ENCODE results near the gene IDH3G.

Gene IDH3G

DNA sequence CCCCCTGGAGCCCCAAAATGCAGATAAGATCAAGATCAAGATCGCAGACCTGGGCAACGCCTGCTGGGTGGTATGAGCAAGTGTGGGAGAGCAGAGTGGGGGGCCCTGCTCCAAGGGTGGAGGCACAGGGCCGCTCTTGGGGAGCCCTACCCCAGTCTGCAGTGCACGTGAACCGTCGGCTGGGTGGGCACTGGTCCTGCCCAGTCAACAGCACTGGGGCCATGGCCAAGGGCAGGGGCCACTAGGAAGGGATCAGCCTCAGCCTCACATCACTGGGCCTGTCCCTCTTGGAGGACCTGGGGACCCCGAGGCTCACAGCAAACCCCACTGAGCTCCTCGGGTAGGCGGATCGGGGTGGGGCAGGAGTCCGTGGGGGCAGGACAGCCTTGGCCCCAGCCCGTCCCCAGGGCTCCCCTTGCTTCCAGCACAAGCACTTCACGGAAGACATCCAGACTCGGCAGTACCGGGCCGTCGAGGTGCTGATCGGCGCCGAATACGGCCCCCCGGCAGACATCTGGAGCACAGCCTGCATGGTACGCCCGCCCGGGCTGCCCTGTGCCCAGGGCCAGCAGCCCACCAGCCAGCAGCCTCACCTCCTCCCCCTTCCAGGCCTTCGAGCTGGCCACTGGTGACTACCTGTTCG, 9.7 kb downstream of the IDH3G start:
- no peak for DNase-seq

DNA sequence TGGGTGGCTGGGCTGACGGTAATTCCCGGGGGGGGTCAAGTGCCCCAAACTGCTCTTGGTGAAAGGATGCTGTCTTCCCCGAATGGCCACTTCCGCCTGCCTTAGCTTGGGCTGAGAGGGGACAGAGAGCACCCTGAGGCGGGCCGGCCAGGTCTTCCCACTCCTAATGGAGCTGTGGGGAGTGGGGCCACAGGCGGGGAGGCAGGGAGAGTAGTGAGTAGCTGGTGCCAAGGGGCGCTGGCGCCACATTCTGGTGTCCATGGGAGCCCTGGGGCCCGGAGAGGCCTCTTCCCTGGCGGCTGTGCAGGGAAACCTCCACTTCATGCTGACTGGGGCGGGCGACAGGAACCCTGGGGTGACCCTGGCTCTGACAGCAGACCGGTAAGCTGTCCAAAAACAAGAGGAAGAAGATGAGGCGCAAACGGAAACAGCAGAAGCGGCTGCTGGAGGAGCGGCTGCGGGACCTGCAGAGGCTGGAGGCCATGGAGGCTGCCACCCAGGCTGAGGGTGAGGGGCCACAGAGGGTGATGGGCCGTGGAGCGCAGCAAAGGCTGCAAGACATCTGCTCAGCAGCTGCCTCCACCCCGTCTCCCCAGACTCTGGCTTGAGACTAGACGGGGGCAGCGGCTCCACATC, 10.7 kb downstream of the IDH3G start:
- no peak for DNase-seq

DNA sequence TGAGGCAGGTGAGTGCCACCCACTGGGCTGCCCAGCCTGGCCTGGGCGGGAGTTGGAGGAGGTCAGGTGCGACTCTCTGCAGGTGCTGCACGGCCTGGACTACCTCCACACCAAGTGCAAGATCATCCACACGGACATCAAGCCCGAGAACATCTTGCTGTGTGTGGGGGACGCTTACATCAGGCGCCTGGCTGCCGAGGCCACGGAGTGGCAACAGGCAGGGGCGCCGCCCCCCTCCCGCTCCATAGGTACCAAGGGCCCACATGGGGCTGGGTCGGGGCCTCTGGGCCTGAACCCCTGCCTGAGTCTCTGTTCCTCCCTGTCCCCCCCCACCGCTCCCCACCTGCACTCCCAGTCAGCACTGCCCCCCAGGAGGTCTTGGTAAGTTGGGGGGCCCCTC, 11.3 kb downstream of the IDH3G start:
- no peak for DNase-seq

DNA sequence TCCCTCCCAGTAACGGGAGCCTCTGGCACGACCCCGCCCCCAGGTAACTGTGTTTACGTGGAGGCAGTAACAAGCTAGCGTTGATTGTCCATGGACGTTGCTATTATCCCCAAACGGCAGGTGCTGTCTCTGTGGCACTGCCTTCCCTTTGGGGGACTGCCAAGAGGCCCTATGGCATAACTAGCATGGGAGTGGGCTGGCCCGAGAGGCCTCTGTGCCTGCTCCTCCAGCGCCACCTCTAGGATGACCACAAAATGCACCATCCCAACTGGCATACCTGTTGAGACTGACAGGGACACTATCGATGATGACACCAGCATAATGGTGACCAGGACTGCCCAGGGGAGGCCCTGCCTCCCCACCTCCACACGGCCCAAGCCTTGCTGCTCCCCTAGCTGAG, 11.9 kb downstream of the IDH3G start:
- no peak for DNase-seq

DNA sequence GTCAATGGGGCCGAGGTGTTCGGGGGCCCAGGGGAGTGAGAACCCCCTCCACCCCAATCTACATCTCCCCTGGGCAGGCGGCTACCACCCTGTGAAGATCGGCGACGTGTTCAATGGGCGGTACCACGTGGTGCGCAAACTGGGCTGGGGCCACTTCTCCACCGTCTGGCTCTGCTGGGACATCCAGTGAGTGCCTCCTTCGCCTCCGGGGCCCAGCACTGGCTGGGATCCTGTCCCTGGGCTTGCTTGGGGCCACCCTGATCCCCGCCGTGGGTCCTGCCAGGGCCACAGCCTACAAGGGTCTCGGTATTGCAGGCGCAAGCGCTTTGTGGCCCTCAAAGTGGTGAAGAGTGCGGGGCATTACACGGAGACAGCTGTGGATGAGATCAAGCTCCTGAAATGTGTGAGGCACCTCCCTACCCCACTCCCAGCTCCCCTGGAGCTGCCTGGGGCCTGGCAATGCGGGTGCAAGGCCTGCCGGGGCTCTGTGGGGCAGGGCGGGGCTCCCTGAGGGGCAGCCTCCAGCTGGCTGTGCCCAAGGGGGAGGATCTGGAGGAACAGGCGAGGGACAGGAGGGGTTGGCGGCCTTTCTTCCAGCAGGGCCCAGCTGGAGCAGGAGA, 12.6 kb downstream of the IDH3G start:
- no peak for DNase-seq

DNA sequence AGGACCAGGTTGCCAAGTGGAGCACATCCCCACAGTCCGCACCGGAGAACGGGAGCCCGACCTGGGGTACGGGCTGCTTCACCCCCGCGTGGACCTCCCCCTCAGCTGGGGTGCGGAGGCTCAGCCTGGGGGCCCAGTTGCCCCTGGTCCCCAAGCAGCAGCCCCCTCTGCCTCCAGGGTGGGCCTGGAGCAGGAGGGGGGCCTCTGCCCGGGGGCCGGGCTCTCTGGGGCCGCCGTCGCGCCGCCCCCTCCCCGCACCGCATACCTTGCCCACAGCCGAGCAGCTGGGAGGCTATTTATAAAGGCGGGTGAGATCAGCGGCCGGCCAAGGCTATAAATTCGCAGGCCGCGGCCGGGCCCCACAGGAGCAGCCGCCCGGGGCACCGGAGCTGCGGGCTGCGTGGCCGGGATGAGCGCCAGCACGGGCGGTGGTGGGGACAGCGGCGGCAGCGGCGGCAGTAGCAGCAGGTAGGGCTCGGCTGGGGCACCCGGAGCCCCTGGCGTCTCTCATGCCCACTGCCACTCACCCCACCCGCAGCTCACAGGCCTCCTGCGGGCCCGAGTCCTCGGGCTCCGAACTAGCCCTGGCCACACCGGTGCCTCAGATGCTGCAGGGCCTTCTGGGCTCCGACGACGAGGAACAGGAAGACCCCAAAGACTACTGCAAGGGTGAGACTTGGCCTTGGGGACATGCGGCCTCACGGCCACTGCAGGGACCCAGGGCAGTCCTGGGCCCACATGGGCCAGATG, 13.3 kb downstream of the IDH3G start, which contains the start of gene SRPK3:
Gene SRPK3 (plus strand): TSS at position 364 of the 750 bp plus-strand sequence. CDS start 46 bp downstream, at position 410.
- no peak for DNase-seq

DNA sequence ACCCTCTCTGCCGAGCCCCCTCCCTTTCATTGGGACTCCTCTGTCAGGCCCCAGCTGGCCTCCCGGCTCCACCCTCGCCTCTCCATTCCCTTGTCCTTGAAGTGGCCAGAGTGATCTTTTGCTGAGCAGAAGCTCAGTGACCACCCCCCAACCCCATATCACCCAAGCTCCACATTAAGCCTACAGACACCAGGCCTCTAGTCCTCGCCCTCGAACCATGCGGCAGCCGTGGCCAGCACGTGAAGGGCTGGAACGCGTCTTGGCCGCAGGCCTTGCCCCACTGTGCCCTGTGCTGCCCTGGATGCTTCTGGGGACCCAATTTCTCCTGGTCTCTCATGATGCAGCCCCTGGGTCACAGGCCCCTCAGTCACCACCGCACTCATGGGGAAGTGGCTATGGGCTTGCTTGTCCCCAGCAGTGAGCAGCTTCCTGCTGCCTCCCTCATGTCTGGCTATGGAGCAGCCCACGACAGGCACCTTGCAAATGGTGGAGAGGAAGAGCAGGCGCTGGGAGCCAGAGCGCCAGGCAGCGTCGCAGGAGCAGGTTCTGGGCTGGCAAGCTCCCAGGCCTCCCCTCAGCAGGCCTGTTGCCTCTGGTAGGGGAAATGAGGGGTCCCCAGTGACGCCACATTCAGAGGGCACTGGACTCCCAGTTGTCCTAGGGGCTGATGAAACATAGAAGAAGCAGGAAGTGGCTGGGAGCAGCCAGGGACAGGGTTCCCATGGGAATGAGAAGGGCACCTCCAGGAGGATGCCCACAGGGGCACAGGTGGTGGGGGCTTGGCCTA, 14.1 kb downstream of the IDH3G start:
- no peak for DNase-seq

DNA sequence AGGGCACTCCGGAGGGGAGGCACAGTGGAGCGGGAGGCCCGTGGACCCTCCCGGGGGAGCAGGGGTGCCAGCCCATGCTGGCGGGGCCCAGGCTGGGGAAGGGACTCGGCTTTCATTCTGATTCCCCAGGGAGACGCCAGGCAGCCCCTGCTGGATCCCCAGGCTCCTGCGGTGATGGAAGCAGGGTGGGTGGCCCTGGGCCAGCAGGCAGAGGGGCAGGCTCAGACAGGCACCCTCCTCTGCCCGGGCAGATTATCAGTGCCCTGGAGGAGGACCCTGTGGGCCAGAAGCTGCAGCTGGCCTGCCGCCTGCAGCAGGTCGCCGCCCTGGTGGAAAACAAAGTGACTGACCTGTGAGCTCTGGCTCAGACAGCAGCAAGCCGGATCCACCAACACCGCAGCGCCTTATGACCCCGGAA, 15.5 kb downstream of the IDH3G start:
- no peak for DNase-seq

DNA sequence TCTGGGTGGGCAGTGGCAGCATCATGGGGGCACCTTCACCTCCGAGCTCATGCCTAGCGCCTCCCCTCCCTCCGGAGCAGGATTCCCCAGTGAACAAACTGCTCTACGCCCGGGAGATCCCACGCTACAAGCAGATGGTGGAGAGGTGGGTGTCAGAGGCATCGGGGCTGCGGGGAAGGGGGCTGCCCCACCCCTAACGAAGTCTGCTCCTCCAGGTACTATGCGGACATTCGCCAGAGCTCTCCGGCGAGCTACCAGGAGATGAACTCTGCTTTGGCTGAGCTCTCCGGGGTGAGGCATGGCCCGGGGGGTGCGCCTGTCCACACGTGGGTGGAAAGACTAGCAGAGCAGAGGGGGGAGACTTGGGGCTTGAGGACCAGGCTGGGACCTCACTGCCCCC, 16.0 kb downstream of the IDH3G start:
- DNase-seq, result no peak

DNA sequence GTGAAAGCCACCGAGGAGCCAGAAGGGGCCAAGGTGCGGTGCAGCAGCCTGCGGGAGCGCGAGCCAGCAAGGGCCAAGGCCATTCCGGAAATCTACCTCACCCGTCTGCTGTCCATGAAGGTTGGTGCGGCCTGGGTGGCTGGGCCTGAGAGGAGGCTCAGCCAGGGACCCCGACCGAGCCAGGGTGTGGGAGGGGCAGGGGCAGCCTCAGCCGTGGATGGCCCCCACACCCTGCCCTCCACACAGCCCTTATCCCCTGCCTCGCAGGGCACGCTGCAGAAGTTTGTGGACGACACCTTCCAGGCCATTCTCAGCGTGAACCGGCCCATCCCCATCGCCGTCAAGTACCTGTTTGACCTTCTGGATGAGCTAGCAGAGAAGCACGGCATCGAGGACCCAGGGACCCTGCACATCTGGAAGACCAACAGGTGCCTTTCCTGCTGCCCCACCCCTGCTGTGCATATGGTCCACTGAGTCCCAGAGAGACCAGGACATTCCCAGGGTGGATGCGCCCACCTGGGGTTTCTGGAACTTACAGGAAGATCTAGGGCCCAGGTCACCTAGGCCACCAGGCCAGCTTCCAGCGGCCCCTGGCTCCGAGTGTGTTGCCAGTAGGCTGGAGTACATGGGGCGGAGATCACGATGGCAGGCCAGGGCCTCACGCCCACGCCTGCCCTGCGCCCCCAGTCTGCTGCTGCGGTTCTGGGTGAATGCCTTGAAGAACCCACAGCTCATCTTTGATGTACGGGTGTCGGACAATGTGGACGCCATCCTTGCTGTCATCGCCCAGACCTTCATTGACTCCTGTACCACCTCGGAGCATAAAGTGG, 16.7 kb downstream of the IDH3G start:
- no peak for DNase-seq

DNA sequence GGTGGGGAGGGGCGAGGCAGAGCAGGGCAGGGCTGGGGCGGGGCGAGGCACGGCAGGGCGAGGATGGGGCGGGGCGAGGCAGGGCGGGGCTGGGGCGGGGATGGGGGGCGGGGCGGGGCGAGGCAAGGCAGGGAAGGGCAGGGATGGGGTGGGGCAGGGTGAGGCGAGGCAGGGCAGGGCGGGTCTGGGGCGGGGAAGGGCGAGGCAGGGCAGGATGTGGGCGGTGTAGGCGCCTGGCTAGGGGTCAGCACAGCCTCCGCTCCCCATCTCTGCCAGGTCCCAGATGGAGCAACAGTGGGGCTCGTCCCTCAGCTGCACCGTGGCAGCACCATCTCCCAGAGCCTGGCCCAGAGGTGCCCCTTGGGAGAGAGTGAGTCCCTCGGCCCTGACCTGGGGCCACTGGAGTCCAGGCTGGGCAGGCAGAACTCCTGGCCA, 17.5 kb downstream of the IDH3G start:
- no peak for DNase-seq

DNA sequence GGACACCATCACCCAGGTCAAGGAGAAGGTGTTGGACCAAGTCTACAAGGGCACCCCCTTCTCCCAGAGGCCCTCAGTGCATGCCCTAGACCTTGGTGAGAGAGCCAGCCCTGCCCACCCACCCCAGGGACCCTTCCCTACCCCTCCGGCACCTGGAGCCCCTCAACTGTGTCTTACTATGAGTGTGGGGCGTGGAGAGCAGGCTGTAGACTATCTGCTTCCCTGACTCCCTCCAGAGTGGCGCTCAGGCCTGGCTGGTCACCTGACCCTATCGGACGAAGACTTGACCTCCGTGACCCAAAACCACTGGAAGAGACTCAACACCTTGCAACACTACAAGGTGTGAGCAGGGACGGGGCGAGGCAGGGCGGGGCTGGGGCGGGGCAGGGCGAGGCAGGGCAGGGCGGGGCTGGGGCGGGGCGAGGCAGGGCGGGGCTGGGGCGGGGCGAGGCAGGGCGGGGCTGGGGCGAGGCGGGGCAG, 18.0 kb downstream of the IDH3G start:
- no peak for DNase-seq

DNA sequence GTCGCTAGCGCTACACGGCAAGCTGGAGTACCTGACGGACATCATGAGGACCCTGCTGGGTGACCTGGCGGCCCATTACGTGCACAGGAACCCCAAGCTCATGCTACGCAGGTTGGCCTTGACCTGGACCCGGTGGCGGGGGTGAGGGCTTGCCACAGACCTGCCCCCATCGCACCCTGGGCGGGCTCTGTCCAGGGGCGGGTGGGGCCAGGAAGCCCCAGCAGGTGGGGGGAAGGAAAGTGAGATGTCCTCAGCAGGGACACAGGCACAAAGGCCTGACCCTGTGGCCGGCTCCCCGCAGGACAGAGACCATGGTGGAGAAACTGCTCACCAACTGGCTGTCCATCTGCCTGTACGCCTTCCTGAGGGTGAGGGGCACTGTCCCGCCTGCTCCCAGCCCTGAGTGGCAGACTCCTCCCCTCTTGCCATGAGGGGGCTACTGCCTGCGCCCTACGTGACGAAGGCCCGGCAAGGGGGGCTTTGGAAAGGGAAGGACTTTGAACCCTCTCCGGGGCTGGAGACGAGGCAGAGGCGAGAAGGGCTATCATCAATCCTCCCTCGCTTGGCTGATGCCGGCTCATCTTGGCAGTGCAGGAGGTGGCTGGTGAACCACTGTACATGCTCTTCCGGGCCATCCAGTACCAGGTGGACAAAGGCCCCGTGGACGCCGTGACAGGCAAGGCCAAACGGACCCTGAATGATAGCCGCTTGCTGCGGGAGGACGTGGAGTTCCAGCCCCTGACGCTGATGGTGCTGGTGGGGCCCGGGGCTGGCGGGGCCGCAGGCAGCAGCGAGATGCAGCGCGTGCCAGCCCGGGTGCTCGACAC, 18.7 kb downstream of the IDH3G start:
- DNase-seq, result no peak

DNA sequence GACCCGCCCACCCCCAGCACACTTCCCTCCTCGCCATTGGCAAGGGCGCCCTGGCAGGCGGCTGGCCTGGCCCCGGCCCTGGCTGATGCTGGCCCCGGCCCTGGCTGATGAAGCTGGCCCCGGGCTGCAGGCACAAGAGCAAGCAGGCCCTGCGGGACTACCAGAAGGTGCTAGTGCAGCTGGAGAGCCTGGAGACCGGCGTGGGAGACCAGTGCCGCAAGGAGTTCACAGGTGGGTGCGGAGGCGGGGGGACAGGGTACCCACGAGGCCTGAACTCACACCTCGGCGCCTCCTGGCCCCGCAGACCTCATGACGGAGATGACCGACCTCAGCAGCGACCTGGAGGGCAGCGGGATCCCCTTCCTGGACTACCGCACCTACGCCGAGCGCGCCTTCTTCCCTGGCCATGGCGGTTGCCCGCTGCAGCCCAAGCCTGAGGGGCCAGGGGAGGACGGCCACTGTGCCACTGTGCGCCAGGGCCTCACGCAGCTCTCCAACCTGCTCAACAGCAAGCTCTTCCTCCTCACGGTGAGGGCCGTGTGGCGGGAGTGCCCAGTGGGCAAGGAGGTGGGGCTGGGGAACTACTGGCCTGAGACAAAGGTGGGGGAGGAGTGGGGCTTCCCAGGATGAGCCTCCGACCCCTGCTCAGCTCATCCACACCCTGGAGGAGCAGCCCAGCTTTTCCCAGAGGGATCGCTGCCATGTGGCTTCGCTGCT, 19.4 kb downstream of the IDH3G start:
- no peak for DNase-seq

DNA sequence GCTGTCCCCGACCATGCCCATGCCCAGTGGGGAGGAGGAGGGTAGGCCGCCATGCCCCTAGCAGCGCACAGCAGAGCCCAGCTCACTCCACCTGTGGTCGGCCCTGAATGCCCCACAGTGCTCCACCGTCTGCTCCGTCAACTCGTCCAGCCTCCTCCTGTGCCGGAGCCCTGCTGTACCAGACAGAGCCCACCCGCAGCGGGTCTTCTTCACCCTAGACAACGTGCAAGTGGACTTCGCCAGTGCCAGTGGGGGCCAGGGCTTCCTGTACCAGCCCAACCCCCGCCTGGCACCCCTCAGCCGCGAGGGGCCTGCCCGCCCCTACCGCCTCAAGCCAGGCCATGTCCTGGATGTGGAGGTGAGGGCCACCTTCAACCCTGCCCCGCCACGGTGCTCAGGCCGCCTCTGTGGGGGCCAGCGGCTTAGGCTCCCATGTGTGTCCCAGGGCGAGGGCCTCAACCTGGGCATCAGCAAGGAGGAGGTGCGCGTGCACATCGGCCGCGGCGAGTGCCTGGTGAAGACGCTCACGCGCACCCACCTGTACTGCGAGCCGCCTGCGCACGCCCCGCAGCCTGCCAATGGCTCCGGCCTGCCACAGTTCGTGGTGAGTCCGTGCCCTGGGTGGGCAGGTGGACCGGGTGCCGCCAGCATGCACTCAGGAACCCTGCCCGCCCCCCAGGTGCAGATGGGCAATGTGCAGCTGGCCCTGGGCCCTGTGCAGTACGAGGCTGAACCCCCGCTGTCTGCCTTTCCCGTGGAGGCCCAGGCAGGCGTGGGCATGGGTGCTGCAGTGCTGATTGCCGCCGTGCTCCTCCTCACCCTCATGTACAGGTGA, 20.2 kb downstream of the IDH3G start:
- no peak for DNase-seq

DNA sequence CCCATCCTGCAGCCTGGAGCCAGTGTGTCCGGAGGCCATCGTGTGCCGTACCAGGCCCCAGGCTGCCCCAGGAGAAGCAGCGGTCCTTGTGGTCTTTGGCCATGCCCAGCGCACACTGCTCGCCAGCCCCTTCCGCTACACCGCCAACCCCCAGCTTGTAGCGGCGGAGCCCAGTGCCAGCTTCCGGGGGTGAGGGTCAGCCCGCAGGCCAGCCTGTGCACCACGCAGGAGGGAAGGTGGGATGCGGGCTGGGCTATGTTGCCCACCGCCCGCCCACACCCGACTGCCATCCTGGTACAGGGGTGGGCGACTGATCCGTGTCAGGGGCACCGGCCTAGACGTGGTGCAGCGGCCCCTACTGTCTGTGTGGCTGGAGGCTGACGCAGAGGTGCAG, 21.0 kb downstream of the IDH3G start:
- DNase-seq, result no peak

DNA sequence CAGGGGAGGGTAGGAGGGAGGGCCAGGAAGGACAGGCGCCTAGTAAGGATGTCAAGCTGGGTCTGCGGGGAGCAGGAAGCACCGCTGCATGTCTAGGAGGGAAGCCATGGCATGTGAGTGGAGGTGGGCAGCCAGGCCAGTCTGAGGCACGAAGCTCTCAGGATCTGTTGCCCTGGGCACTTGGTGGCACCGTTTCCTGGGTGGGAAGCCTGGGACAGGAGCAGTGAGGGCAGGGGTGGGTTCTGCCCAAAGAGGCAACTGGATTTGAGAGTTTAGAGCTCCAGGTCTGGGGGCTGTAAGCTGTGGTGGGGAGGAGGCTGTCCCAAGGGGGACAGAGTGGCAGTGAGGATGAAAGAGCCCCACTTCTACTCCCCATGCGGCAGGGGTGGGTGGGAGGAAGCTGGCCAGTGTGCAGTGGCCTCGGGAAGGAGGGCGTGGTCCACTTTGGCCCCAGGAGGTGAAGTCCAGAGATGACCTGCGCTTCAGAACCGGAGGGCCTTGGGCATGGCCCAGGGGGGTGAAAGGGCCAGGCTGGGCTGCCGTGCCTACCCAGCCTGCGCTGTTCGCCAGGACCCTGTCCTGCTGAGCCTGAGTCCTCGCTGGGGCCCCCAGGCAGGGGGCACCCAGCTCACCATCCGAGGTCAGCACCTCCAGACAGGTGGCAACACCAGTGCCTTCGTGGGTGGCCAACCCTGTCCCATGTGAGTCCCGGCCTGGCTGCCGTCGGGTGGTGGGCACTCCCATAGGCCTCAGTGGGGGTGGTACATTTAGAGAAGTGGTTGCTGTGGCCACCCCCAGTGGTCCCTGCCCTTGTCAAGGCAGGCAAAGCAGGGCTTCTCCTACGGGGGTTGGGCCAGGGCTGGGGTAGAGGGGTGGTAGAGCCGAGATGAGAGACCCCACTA, 21.6 kb downstream of the IDH3G start:
- no peak for DNase-seq
